SK-N-DZ (cell line): ENCODE measurements around the gene NUMA1.

Experiments used
- DNase-seq: peaks from one replicate; pipeline ENCODE4 v3.0.0-alpha.2; 2015; ENCODE audit warnings: low spot score

The NUMA1 gene

GRCh38 chr11:72024069-72024754 lies 56.1 kb downstream of the NUMA1 start:
- no peak for DNase-seq

GRCh38 chr11:72023335-72023734 lies 57.0 kb downstream of the NUMA1 start:
- no peak for DNase-seq

GRCh38 chr11:72018171-72018570 lies 62.2 kb downstream of the NUMA1 start:
- DNase-seq: no peak

DNA sequence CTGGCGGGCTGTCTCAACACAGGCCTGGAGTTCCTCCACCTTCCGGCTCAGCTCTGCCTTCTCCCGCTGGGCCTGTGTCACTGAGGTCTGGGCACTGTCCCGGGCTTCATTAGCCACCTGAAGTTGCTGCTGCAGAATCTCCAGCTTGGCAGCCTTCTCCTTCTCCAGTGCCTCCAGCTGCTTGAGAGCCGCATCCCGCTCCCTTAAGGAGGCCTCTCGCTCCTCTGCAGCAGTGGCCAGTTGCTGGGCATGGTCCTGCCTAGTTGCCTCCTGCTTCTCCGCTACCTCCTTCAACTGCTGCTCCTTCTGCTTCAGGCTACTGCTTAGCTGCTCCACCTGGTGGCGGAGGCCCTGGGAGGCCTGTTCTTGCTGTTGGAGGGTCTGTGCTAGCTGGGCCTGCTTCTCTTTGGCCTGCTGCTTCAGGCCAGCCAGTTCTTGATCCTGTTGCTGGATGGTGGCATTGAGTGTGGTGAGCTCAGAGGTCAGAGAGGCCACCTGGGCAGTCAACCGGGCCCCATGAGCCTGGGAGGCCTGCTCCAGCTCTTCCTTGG lies 64.8 kb downstream of the NUMA1 start:
- DNase-seq: no peak

- DNase-seq: no peak
These were observed 65.5 kb downstream of the NUMA1 start for GRCh38 chr11:72014761-72015320.

GRCh38 chr11:72013765-72014711 lies 66.3 kb downstream of the NUMA1 start:
- DNase-seq: no peak

- DNase-seq: no peak
These were observed 67.2 kb downstream of the NUMA1 start for GRCh38 chr11:72012897-72013721.

DNA sequence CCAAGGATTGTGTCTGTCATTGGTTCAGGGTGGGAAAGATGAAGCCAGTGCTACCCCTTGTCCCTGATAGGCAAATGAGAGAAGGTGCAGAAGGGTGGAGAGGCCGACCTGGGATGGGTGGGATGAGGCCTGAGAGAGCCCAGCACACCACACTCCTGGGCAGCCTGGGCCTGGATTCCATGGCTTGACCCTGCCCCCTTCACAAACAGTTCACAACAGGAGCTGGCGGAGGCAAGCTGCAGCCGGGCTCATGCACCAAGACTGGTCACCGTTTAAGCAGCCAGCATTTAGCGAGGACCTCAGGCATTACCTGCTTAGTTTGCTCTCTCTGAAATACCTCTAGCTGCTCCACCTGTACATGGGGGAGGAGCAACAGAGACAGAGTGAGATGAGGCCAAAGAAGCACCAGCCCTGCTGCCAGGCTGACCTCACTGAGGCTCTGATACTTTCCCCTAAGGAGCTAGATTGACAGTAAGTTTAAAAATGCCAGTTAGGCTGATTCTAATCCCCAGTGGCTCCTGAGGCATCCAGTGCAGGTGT lies 68.2 kb downstream of the NUMA1 start:
- no peak for DNase-seq

- no peak for DNase-seq
These were observed 69.7 kb downstream of the NUMA1 start for GRCh38 chr11:72010529-72011233.

GRCh38 chr11:72009156-72009555 lies 71.2 kb downstream of the NUMA1 start:
- DNase-seq: no peak

DNA sequence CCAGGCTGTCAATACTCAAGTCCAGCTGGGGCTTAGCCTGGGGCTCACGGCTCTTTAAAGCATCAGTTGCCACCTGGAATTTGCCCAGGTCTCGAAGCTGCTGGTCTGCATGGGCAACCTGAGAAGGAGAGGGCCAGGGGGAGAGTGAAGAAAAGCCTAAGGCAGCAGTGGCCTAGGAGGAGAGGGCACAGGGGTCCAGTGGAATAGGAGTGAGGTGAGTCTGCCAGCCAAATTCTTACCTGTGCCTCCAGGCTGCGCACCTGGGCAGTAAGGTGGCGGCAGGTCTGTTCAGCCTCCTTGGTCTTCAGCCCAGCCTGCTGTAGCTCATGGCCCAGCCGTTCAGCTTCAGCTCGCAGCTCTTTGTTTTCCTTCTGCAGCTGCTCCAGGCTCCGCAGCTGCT lies 71.6 kb downstream of the NUMA1 start:
- no peak for DNase-seq

GRCh38 chr11:72007587-72007986 lies 72.8 kb downstream of the NUMA1 start:
- DNase-seq: no peak

GRCh38 chr11:72007089-72007476 lies 73.3 kb downstream of the NUMA1 start:
- no peak for DNase-seq

DNA sequence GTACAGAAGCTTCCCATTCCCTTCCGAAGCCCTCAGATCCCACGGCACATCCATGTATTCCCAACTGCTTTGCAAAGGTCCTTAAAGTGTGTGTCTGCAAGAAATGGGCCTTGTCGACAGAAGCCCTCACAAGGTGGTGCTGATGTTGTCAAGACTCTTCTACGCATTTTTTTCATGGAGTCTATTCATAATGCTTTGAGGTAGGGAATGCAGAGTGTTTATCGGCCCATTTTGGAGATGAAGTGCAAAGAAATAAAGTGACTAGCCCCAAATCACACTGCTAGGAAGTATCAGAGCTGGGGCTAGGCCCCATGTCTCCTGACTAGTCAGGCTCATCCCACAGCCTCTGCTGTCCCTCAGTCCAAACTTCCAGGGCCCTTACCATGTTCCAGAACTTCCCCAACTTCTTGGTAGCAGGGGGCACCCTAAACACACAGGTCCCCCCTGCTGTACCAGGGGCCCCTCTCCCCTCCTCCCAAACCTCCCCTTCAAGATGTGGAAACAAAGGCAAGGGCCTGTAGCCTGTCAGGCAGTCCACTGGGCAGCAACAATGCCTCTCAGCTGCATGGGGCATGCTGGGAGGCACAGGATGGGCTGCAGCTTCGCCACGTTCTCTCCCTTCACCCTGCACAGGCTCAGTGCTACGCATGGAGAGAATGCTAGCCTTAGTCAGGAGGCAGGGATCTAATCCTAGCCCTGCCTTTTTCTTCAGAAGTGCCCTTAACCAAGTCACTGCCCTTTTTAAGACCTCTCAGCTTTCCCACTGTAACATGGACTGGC lies 73.8 kb downstream of the NUMA1 start:
- DNase-seq: no peak

- no peak for DNase-seq
These were observed 74.7 kb downstream of the NUMA1 start for GRCh38 chr11:72005347-72006260.

GRCh38 chr11:72004515-72005346 lies 75.6 kb downstream of the NUMA1 start:
- DNase-seq: no peak

DNA sequence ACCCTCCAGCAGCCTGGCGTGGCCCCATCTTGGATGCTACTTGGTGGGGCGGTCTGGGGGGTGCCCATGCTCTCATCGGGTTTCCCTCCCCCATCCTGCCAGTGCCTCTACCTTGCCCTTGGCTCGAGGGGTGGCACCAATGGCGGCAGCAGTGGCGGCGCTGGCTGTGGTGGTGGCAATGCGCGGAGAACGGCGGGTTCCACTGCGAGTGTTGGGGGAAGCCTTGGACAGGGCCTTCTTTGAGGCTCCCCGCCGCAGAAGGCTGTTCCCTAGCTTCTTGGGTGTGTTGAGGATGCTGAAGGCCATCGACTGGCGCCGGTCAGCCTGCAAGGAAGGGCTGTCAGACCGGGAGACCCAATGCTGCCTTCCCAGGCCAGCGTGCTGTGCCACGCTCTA lies 76.6 kb downstream of the NUMA1 start:
- DNase-seq: no peak
